Measurements from ENCODE around the gene TYRO3. TPM values are rescaled to one million over a fixed set of nuclear protein-coding genes. Genes with fewer than 3 reads are reported as not detected.
A peak's percentile ranks its signal among the peaks of the same experiment; 100 is the strongest.

The TYRO3 gene
- total RNA-seq, 2 donors from 2014 or later = 1.7 to 2.9 TPM

GRCh38 chr15:41545218-41545617, 13.8 kb upstream of the TYRO3 start:
- H3K36me3 Mint-ChIP-seq = peaks cover 0 to 5% of the 10 kb centered on the region in 2 donors
- DNase-seq (ENCODE audit: low spot score in 2 of 2) (no peak), ATAC-seq (no peak)
- no peaks in the 10 kb centered on the region for H3K9me3 Mint-ChIP-seq
- peak overlapping the region in 1 of 2 donors; percentile 94 for H3K27ac Mint-ChIP-seq

- ATAC-seq = no peak
- no peak for DNase-seq (ENCODE audit: low spot score in 2 of 2)
- peaks cover 0 to 5% of the 10 kb centered on the region in 2 donors for H3K36me3 Mint-ChIP-seq
- H3K27ac Mint-ChIP-seq = no peak overlapping the region
- no peaks in the 10 kb centered on the region for H3K9me3 Mint-ChIP-seq
These were observed 11.9 kb upstream of the TYRO3 start for GRCh38 chr15:41546851-41547786.

- ATAC-seq = no peak
- Mint-ChIP-seq H3K36me3 (no peaks in the 10 kb centered on the region), H3K27ac (no peak overlapping the region), H3K9me3 (no peaks in the 10 kb centered on the region)
- no peak for DNase-seq (ENCODE audit: low spot score in 2 of 2)
These were observed 8.8 kb upstream of the TYRO3 start for GRCh38 chr15:41550066-41550775.

- Mint-ChIP-seq H3K36me3 (no peaks in the 10 kb centered on the region), H3K9me3 (no peaks in the 10 kb centered on the region), H3K27ac (no peak overlapping the region)
- no peak for ATAC-seq
- DNase-seq (ENCODE audit: low spot score in 2 of 2) = no peak
These were observed 5.3 kb upstream of the TYRO3 start for GRCh38 chr15:41553731-41554130.

- Mint-ChIP-seq H3K27ac (no peak overlapping the region), H3K36me3 (no peaks in the 10 kb centered on the region), H3K9me3 (no peaks in the 10 kb centered on the region)
- no peak for ATAC-seq
- DNase-seq (ENCODE audit: low spot score in 2 of 2) = no peak
These were observed 4.7 kb upstream of the TYRO3 start for GRCh38 chr15:41554343-41554742.

GRCh38 chr15:41554915-41555314, 4.1 kb upstream of the TYRO3 start:
- Mint-ChIP-seq H3K9me3 (no peaks in the 10 kb centered on the region), H3K36me3 (no peaks in the 10 kb centered on the region), H3K27ac (no peak overlapping the region)
- no peak for ATAC-seq
- no peak for DNase-seq (ENCODE audit: low spot score in 2 of 2)

- Mint-ChIP-seq H3K36me3 (no peaks in the 10 kb centered on the region), H3K27ac (no peak overlapping the region), H3K9me3 (no peaks in the 10 kb centered on the region)
- no peak for ATAC-seq
- DNase-seq (ENCODE audit: low spot score in 2 of 2) = no peak
These were observed 2.3 kb upstream of the TYRO3 start for GRCh38 chr15:41556677-41557076.

- Mint-ChIP-seq H3K9me3 (no peaks in the 10 kb centered on the region), H3K36me3 (no peaks in the 10 kb centered on the region), H3K27ac (peak overlapping the region; percentile 14 to 58)
- peak; percentile 28 to 83 for ATAC-seq
- peak; percentile 61 to 71 for DNase-seq (ENCODE audit: low spot score in 2 of 2)
These were observed 1.2 kb upstream of the TYRO3 start for GRCh38 chr15:41557673-41558399.

GRCh38 chr15:41559239-41559782, 299 bp downstream of the TYRO3 start:
- Mint-ChIP-seq H3K27ac (peak overlapping the region in 1 of 2 donors; percentile 38), H3K36me3 (no peaks in the 10 kb centered on the region), H3K9me3 (no peaks in the 10 kb centered on the region)
- DNase-seq (ENCODE audit: low spot score in 2 of 2) = no peak
- no peak for ATAC-seq

- Mint-ChIP-seq H3K9me3 (no peaks in the 10 kb centered on the region), H3K36me3 (no peaks in the 10 kb centered on the region), H3K27ac (no peak overlapping the region)
- ATAC-seq = no peak
- no peak for DNase-seq (ENCODE audit: low spot score in 2 of 2)
These were observed 1.5 kb downstream of the TYRO3 start for GRCh38 chr15:41560572-41560874.

GRCh38 chr15:41561104-41561776, 2.2 kb downstream of the TYRO3 start:
- Mint-ChIP-seq H3K9me3 (no peaks in the 10 kb centered on the region), H3K36me3 (no peaks in the 10 kb centered on the region), H3K27ac (no peak overlapping the region)
- DNase-seq (ENCODE audit: low spot score in 2 of 2) (no peak), ATAC-seq (no peak)

- Mint-ChIP-seq H3K36me3 (no peaks in the 10 kb centered on the region), H3K9me3 (no peaks in the 10 kb centered on the region), H3K27ac (no peak overlapping the region)
- DNase-seq (ENCODE audit: low spot score in 2 of 2) = no peak
- no peak for ATAC-seq
These were observed 2.7 kb downstream of the TYRO3 start for GRCh38 chr15:41561777-41562145.

GRCh38 chr15:41562244-41562643, 3.2 kb downstream of the TYRO3 start:
- Mint-ChIP-seq H3K9me3 (no peaks in the 10 kb centered on the region), H3K36me3 (no peaks in the 10 kb centered on the region), H3K27ac (no peak overlapping the region)
- ATAC-seq = no peak
- no peak for DNase-seq (ENCODE audit: low spot score in 2 of 2)

GRCh38 chr15:41562784-41563198, 3.8 kb downstream of the TYRO3 start:
- DNase-seq (ENCODE audit: low spot score in 2 of 2) = no peak
- Mint-ChIP-seq H3K9me3 (no peaks in the 10 kb centered on the region), H3K36me3 (no peaks in the 10 kb centered on the region), H3K27ac (no peak overlapping the region)
- no peak for ATAC-seq

GRCh38 chr15:41564286-41564959, 5.4 kb downstream of the TYRO3 start:
- no peak for DNase-seq (ENCODE audit: low spot score in 2 of 2)
- no peak for ATAC-seq
- Mint-ChIP-seq H3K27ac (no peak overlapping the region), H3K9me3 (no peaks in the 10 kb centered on the region), H3K36me3 (no peaks in the 10 kb centered on the region)

GRCh38 chr15:41564960-41565502, 6.0 kb downstream of the TYRO3 start:
- H3K27ac Mint-ChIP-seq = no peak overlapping the region
- no peaks in the 10 kb centered on the region for H3K9me3 Mint-ChIP-seq
- no peak for ATAC-seq
- H3K36me3 Mint-ChIP-seq = no peaks in the 10 kb centered on the region
- no peak for DNase-seq (ENCODE audit: low spot score in 2 of 2)

All from activated naive CD4-positive, alpha-beta T cell treated with anti-CD3 and anti-CD28 coated beads, Interleukin-2, amount 50 U/mL, for 72 hours (primary cell).